Measurements from ENCODE around the gene XIRP2.

Gene XIRP2

GRCh38 chr2:166969486-166969885 lies 81.2 kb downstream of the XIRP2 start:
- FAIRE-seq (no peak), DNase-seq (ENCODE audit: insufficient read length, low spot score) (no peak)
- no peak for TF ChIP-seq SPI1 (IDR thresholded peaks at IDR 0.05; ENCODE audit: low read depth, low read length)

DNA sequence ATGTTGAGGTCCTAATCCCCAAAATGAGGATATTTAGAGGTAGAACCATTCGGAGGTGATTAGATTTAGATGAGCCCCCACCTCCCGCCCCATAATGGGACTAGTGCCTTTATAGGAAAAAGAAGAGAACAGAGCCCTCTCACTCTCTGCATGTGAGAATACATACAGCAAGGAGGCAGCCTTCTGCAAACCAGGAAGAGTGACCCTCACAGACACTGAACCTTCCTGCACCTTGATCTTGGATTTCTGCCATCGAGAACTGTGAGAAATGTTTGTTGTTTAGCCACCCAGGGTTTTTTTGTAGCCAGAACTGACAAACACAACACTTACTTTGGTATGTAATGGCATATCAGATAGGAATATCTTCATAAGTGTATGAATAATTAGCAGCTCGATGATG lies 83.7 kb downstream of the XIRP2 start:
- TF ChIP-seq PAX5 (IDR thresholded peaks at IDR 0.05; ENCODE audit: insufficient read depth, low read length, severe bottlenecking): no peak
- TF ChIP-seq POLR2AphosphoS5 (IDR thresholded peaks at IDR 0.05; ENCODE audit: low read depth, low read length): no peak
- no peak for TF ChIP-seq TAF1 (IDR thresholded peaks at IDR 0.05; ENCODE audit: low read depth, low read length)
- no peak for TF ChIP-seq POU2F2 (IDR thresholded peaks at IDR 0.05; ENCODE audit: low read depth, low read length)
- TF ChIP-seq POLR2A (IDR thresholded peaks at IDR 0.05; ENCODE audit: low read depth, low read length): no peak
- TF ChIP-seq SPI1 (IDR thresholded peaks at IDR 0.05; ENCODE audit: low read depth, low read length): no peak
- no peak for FAIRE-seq
- DNase-seq (ENCODE audit: insufficient read length, low spot score): no peak

DNA sequence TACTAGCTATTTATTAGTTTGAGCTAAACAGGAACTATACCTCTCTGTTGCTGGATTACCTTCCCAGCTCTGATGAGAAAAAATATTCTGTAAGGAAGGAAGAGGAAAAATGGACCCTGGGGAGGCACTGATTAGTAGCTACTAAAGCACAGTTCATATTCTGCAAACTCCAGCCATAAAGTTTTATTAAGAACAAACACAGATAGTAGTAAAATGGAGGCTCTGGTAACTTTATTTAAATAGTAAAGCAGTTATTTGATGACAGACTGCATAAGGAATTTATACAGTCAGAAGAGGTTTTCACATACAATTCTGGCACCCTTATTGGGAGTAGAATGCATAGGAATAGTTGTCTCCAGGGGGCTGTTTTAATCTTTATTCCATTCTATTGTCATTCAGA lies 84.1 kb downstream of the XIRP2 start:
- no peak for FAIRE-seq
- no peak for DNase-seq (ENCODE audit: insufficient read length, low spot score)
- TF ChIP-seq TAF1 (IDR thresholded peaks at IDR 0.05; ENCODE audit: low read depth, low read length) (no peak), POLR2A (IDR thresholded peaks at IDR 0.05; ENCODE audit: low read depth, low read length) (no peak), POU2F2 (IDR thresholded peaks at IDR 0.05; ENCODE audit: low read depth, low read length) (no peak), SPI1 (IDR thresholded peaks at IDR 0.05; ENCODE audit: low read depth, low read length) (no peak), POLR2AphosphoS5 (IDR thresholded peaks at IDR 0.05; ENCODE audit: low read depth, low read length) (no peak)

DNA sequence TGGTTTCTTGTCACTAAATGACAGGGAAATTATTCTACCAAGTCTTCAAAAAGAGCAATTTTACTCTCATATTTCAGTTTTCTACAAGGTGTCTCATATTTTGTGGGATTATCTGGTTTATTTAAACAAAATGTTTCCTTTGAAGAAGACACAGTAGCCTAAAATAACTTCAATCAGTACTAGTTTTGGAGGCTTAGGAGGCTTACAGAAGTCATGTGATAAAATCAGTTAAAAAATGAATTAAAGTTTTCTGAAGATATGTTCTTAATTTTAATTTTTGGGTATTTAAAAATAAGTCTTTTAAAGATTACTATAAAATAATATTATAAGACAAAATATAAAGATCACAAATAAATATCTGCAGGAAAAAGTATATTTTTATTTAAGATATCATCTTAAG lies 95.9 kb downstream of the XIRP2 start:
- DNase-seq (ENCODE audit: insufficient read length, low spot score): no peak
- no peak for FAIRE-seq
- TF ChIP-seq SPI1 (IDR thresholded peaks at IDR 0.05; ENCODE audit: low read depth, low read length): no peak
- TF ChIP-seq POU2F2 (IDR thresholded peaks at IDR 0.05; ENCODE audit: low read depth, low read length): no peak
- TF ChIP-seq PAX5 (IDR thresholded peaks at IDR 0.05; ENCODE audit: insufficient read depth, low read length, severe bottlenecking): no peak
- no peak for TF ChIP-seq POLR2A (IDR thresholded peaks at IDR 0.05; ENCODE audit: low read depth, low read length)
- no peak for TF ChIP-seq POLR2AphosphoS5 (IDR thresholded peaks at IDR 0.05; ENCODE audit: low read depth, low read length)
- TF ChIP-seq TAF1 (IDR thresholded peaks at IDR 0.05; ENCODE audit: low read depth, low read length): no peak

GRCh38 chr2:166984797-166985196 lies 96.5 kb downstream of the XIRP2 start:
- TF ChIP-seq POLR2AphosphoS5 (IDR thresholded peaks at IDR 0.05; ENCODE audit: low read depth, low read length) (no peak), TAF1 (IDR thresholded peaks at IDR 0.05; ENCODE audit: low read depth, low read length) (no peak), POU2F2 (IDR thresholded peaks at IDR 0.05; ENCODE audit: low read depth, low read length) (no peak), POLR2A (IDR thresholded peaks at IDR 0.05; ENCODE audit: low read depth, low read length) (no peak), SPI1 (IDR thresholded peaks at IDR 0.05; ENCODE audit: low read depth, low read length) (no peak), PAX5 (IDR thresholded peaks at IDR 0.05; ENCODE audit: insufficient read depth, low read length, severe bottlenecking) (no peak)
- DNase-seq (ENCODE audit: insufficient read length, low spot score) (no peak), FAIRE-seq (no peak)

DNA sequence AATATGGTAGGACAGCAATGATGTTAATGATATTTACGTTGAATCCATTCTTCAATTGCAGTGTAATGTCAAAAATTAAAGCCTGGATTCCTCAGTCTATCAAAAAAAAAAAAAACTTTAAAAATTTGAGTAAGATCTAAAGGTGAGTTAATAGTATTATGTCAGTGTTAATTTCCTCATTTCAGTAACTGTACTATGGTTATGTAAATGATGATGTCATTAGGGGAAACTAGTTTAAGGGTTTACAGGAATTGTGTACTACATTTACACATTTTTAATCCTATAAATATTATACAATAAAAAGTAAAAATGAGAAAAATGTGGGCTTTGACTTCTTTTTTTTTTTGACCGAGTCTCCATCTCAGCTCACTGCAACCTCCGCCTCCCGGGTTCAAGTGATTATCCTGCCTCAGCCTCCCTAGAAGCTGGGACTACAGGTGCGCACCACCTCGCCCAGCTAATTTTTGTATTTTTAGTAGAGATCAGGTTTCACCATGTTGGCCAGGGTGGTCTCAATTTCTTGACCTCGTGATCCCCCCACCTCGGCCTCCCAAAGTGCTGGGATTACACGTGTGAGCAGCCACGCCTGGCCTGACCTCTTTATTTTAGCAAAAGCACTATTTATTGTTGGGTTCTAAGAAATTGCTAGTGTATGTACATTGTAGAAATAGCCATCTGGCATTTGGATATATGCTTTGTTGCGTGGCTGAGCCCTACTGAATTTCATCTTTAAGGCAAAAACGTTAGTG lies 106.5 kb downstream of the XIRP2 start:
- DNase-seq (ENCODE audit: insufficient read length, low spot score) (no peak), FAIRE-seq (no peak)
- no peak for TF ChIP-seq POLR2AphosphoS5 (IDR thresholded peaks at IDR 0.05; ENCODE audit: low read depth, low read length)
- no peak for TF ChIP-seq TAF1 (IDR thresholded peaks at IDR 0.05; ENCODE audit: low read depth, low read length)
- TF ChIP-seq PAX5 (IDR thresholded peaks at IDR 0.05; ENCODE audit: insufficient read depth, low read length, severe bottlenecking): no peak
- TF ChIP-seq POU2F2 (IDR thresholded peaks at IDR 0.05; ENCODE audit: low read depth, low read length): no peak
- no peak for TF ChIP-seq SPI1 (IDR thresholded peaks at IDR 0.05; ENCODE audit: low read depth, low read length)
- TF ChIP-seq POLR2A (IDR thresholded peaks at IDR 0.05; ENCODE audit: low read depth, low read length): no peak

DNA sequence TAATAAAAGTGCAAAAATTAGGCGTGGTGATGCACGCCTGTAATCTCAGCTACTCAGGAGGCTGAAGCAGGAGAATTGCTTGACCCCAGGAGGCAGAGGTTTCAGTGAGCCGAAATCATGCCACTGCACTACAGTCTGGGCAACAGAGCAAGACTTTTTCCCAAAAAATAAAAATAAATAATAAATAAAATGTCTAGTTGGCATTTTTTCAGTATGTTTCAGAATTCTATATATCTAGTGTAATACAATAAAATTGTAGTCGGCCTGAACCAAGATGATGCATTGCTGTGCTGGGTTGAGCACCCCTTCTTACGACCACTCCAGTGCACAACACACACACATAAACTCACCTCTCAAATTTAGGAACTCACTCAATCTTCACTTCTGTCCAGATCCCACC lies 108.2 kb downstream of the XIRP2 start:
- FAIRE-seq: no peak
- TF ChIP-seq TAF1 (IDR thresholded peaks at IDR 0.05; ENCODE audit: low read depth, low read length) (no peak), SPI1 (IDR thresholded peaks at IDR 0.05; ENCODE audit: low read depth, low read length) (no peak), POLR2AphosphoS5 (IDR thresholded peaks at IDR 0.05; ENCODE audit: low read depth, low read length) (no peak), POU2F2 (IDR thresholded peaks at IDR 0.05; ENCODE audit: low read depth, low read length) (no peak), PAX5 (IDR thresholded peaks at IDR 0.05; ENCODE audit: insufficient read depth, low read length, severe bottlenecking) (no peak), POLR2A (IDR thresholded peaks at IDR 0.05; ENCODE audit: low read depth, low read length) (no peak)
- DNase-seq (ENCODE audit: insufficient read length, low spot score): no peak

DNA sequence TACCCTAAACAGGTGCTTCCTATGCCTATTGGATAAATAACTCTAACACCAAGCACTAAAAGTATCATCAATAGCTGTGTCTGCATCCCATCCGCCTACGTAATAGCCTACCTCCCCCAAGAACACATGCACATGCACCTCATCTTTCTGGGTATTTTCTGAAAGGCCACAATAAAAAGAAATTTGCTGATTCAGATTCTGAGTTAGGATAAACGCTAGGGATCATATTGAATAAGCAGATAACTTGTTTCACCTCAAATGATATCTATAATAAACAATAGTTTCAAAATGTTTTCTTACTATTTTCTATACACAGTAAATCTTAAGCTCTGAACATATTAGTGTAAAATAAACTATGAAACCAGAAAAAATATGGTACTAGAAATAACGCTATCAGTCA lies 112.9 kb downstream of the XIRP2 start:
- FAIRE-seq (no peak), DNase-seq (ENCODE audit: insufficient read length, low spot score) (no peak)
- TF ChIP-seq TAF1 (IDR thresholded peaks at IDR 0.05; ENCODE audit: low read depth, low read length): no peak
- TF ChIP-seq POU2F2 (IDR thresholded peaks at IDR 0.05; ENCODE audit: low read depth, low read length): no peak
- TF ChIP-seq POLR2AphosphoS5 (IDR thresholded peaks at IDR 0.05; ENCODE audit: low read depth, low read length): no peak
- no peak for TF ChIP-seq SPI1 (IDR thresholded peaks at IDR 0.05; ENCODE audit: low read depth, low read length)
- TF ChIP-seq PAX5 (IDR thresholded peaks at IDR 0.05; ENCODE audit: insufficient read depth, low read length, severe bottlenecking): no peak

DNA sequence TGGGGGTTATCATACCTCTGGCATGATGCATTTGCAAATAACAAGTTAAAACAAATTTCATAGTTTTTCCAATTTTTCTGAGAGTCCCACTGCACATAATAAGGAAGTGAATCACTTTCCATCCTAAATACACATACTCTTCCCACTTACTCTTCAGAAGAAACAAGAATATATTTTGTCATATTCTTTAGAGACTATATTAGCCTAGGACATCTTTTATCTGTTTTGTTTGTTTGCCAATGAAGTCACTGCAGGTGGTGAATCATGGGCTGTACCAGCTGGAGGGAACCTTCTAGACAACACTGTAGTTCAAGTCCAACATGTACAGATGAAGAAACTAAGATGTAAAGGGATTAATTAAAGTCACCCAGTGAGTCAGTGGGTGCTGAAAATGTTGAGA lies 116.8 kb downstream of the XIRP2 start:
- DNase-seq (ENCODE audit: insufficient read length, low spot score) (no peak), FAIRE-seq (no peak)
- TF ChIP-seq POU2F2 (IDR thresholded peaks at IDR 0.05; ENCODE audit: low read depth, low read length) (no peak), PAX5 (IDR thresholded peaks at IDR 0.05; ENCODE audit: insufficient read depth, low read length, severe bottlenecking) (no peak), SPI1 (IDR thresholded peaks at IDR 0.05; ENCODE audit: low read depth, low read length) (no peak), POLR2AphosphoS5 (IDR thresholded peaks at IDR 0.05; ENCODE audit: low read depth, low read length) (no peak), POLR2A (IDR thresholded peaks at IDR 0.05; ENCODE audit: low read depth, low read length) (no peak), TAF1 (IDR thresholded peaks at IDR 0.05; ENCODE audit: low read depth, low read length) (no peak)

- no peak for DNase-seq (ENCODE audit: insufficient read length, low spot score)
- no peak for TF ChIP-seq SPI1 (IDR thresholded peaks at IDR 0.05; ENCODE audit: low read depth, low read length)
- no peak for TF ChIP-seq POU2F2 (IDR thresholded peaks at IDR 0.05; ENCODE audit: low read depth, low read length)
- TF ChIP-seq TAF1 (IDR thresholded peaks at IDR 0.05; ENCODE audit: low read depth, low read length): no peak
- TF ChIP-seq PAX5 (IDR thresholded peaks at IDR 0.05; ENCODE audit: insufficient read depth, low read length, severe bottlenecking): no peak
- TF ChIP-seq POLR2A (IDR thresholded peaks at IDR 0.05; ENCODE audit: low read depth, low read length): no peak
- TF ChIP-seq POLR2AphosphoS5 (IDR thresholded peaks at IDR 0.05; ENCODE audit: low read depth, low read length): no peak
- FAIRE-seq: no peak
These were observed 124.9 kb downstream of the XIRP2 start for GRCh38 chr2:167013227-167013626.

Data from GM12891 (cell line).